Neutrophil (primary cell): ENCODE measurements around the gene TCOF1.

Experiments used
- H3K27ac ChIP-seq: fragments of 200-600 bp; sonication (generic); 2 replicates; pipeline ENCODE4 v1.5.1; 2016; ENCODE audit warnings: mild to moderate bottlenecking, moderate library complexity
- H3K27me3 ChIP-seq: fragments of 200-600 bp; sonication (generic); 2 replicates; pipeline ENCODE4 v1.6.0; 2016; ENCODE audit warnings: mild to moderate bottlenecking
- H3K36me3 ChIP-seq: fragments of 200-600 bp; sonication (generic); 2 replicates; pipeline ENCODE4 v1.5.1; 2017
- H3K4me1 ChIP-seq, 2 experiments: fragments of 200-600 bp in 1 of 2; sonication (generic) in 1 of 2; 1 replicate in 1 of 2; 2 replicates in 1 of 2; pipeline versions ENCODE4 v1.5.1 to v1.6.1; 2013 to 2016; ENCODE audit warnings: low read depth in 1 of 2, low read length in 1 of 2, mild to moderate bottlenecking in 1 of 2, moderate library complexity in 1 of 2; ENCODE audit not compliant: control insufficient read depth in 1 of 2, insufficient read depth in 1 of 2
- H3K4me3 ChIP-seq, 2 experiments: fragments of 200-600 bp in 1 of 2; sonication (generic) in 1 of 2; 1 replicate in 1 of 2; 2 replicates in 1 of 2; pipeline ENCODE4 v1.5.1; 2013 to 2016; ENCODE audit warnings: low read depth in 1 of 2, low read length in 1 of 2, mild to moderate bottlenecking in 1 of 2, moderate library complexity in 1 of 2
- H3K9me3 ChIP-seq: fragments of 200-600 bp; sonication (generic); 2 replicates; pipeline ENCODE4 v1.5.1; 2016
- TF ChIP-seq, protein P1 (sequence below): fragments of 200-600 bp; sonication (generic); IDR thresholded peaks from 2 replicates; pipeline ENCODE4 v1.5.1; 2016; ENCODE audit warnings: antibody characterized with exemption

TCOF1 gene

GRCh38 chr5:150363185-150363584, 5.7 kb downstream of the TCOF1 start:
- Histone ChIP-seq H3K4me1 (peaks cover 1 to 4% of the 10 kb centered on the region in 2 experiments), H3K27ac (no peak overlapping the region), H3K36me3 (peaks cover 23% of the 10 kb centered on the region), H3K4me3 (no peak overlapping the region), H3K9me3 (no peaks in the 10 kb centered on the region), H3K27me3 (no peaks in the 10 kb centered on the region)
- TF ChIP-seq, protein P1, sequence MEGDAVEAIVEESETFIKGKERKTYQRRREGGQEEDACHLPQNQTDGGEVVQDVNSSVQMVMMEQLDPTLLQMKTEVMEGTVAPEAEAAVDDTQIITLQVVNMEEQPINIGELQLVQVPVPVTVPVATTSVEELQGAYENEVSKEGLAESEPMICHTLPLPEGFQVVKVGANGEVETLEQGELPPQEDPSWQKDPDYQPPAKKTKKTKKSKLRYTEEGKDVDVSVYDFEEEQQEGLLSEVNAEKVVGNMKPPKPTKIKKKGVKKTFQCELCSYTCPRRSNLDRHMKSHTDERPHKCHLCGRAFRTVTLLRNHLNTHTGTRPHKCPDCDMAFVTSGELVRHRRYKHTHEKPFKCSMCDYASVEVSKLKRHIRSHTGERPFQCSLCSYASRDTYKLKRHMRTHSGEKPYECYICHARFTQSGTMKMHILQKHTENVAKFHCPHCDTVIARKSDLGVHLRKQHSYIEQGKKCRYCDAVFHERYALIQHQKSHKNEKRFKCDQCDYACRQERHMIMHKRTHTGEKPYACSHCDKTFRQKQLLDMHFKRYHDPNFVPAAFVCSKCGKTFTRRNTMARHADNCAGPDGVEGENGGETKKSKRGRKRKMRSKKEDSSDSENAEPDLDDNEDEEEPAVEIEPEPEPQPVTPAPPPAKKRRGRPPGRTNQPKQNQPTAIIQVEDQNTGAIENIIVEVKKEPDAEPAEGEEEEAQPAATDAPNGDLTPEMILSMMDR = no peak

DNA sequence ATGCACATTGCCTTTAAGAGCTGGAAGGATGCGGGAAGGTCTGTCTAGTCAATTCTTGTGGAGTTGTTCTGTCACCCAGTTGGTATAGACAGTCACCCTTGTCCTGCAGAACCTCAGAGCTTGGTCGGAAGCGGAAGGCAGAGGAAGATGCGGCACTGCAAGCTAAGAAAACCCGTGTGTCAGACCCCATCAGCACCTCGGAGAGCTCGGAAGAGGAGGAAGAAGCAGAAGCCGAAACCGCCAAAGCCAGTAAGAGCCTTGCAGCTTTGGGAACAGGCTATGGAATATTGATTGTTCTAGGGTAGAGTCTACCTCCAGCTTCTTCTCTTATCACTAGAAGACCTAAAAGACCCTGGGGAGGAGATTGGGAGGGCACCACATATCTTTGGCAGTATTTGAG, 6.5 kb downstream of the TCOF1 start:
- H3K9me3 ChIP-seq = no peaks in the 10 kb centered on the region
- H3K36me3 ChIP-seq = peaks cover 31% of the 10 kb centered on the region
- H3K27ac ChIP-seq = no peak overlapping the region
- H3K4me1 ChIP-seq = no peaks in the 10 kb centered on the region
- H3K27me3 ChIP-seq = no peaks in the 10 kb centered on the region
- TF ChIP-seq, protein P1 = no peak
- no peak overlapping the region for H3K4me3 ChIP-seq

DNA sequence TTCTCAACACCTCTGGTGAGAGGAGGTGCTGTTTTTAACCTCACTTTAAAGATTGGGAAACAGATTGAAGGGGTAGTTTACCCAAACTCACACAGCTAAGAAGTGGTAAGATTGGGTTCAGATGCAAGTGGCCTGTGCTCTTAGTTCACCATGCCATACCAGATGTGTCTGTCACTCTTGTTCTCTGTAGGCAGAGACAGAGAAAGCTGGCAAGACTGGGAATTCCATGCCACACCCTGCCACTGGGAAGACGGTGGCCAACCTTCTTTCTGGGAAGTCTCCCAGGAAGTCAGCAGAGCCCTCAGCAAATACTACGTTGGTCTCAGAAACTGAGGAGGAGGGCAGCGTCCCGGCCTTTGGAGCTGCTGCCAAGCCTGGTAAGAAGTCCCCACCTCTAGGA, 11.0 kb downstream of the TCOF1 start:
- Histone ChIP-seq H3K27ac (no peak overlapping the region), H3K27me3 (no peaks in the 10 kb centered on the region), H3K9me3 (no peaks in the 10 kb centered on the region), H3K4me3 (no peak overlapping the region), H3K4me1 (no peaks in the 10 kb centered on the region), H3K36me3 (peaks cover 75% of the 10 kb centered on the region)
- TF ChIP-seq, protein P1 = no peak

DNA sequence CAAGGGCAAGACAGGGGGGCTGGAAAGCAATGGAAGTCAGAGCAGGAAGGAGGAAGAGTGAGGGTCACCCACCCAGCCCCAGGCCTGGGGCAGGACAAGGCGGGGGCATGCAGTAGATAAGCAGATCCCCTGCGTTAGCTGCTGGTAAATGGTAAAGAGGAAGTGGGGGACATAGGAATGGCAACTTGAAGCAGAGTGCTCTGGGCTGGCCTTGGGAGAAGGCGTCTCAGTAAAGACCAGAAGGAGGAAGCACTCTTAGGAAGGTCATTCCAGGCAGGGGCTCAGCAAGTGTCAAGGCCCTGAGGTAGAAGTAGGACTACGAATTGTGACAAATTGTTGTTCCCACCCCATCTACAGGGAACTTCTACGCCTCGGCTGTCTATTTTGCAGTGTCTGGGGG, 15.1 kb downstream of the TCOF1 start:
- Histone ChIP-seq H3K4me1 (no peaks in the 10 kb centered on the region), H3K27ac (no peak overlapping the region), H3K27me3 (no peaks in the 10 kb centered on the region), H3K4me3 (no peak overlapping the region), H3K9me3 (no peaks in the 10 kb centered on the region), H3K36me3 (peaks cover 95% of the 10 kb centered on the region)
- TF ChIP-seq, protein P1 = no peak

- no peaks in the 10 kb centered on the region for H3K27me3 ChIP-seq
- TF ChIP-seq, protein P1 = no peak
- H3K36me3 ChIP-seq = peaks cover 93% of the 10 kb centered on the region
- H3K4me3 ChIP-seq = no peak overlapping the region
- H3K4me1 ChIP-seq = no peaks in the 10 kb centered on the region
- H3K27ac ChIP-seq = no peak overlapping the region
- no peaks in the 10 kb centered on the region for H3K9me3 ChIP-seq
These were observed 17.2 kb downstream of the TCOF1 start for GRCh38 chr5:150374651-150375050.
